Mucosa of gallbladder (tissue), 1 donor: Measurements from ENCODE around the gene WFDC5. TPM values are rescaled to one million over a fixed set of nuclear protein-coding genes. Genes with fewer than 3 reads are reported as not detected.
"Not testable (repeated sequence)": the region's sequence is repeated elsewhere in the genome, so short reads cannot be mapped to it uniquely, and the experiment has no call there.

Experiments used
- DNase-seq: peaks from one replicate; pipeline ENCODE4 v3.0.0-alpha.2; 2020; ENCODE audit warnings: low spot score
- total RNA-seq: library from RNA; stranded (reverse); gene quantifications from one replicate; pipeline ENCODE4 v1.2.1, GENCODE V29; 2021
- donor health status: DM: no; HTN: no; CAD: no.

WFDC5 gene
- total RNA-seq, 1 donor from 2014 or later: not detected

- no peak for DNase-seq
Observed at GRCh38 chr20:45087814-45088213, 27.2 kb downstream of the WFDC5 start.

GRCh38 chr20:45087097-45087790 lies 27.7 kb downstream of the WFDC5 start:
- no peak for DNase-seq

GRCh38 chr20:45085867-45086266 lies 29.1 kb downstream of the WFDC5 start:
- no peak for DNase-seq

GRCh38 chr20:45085289-45085688 lies 29.7 kb downstream of the WFDC5 start:
- DNase-seq: no peak

GRCh38 chr20:45083127-45083526 lies 31.8 kb downstream of the WFDC5 start:
- no peak for DNase-seq

GRCh38 chr20:45082468-45082867 lies 32.5 kb downstream of the WFDC5 start:
- no peak for DNase-seq

GRCh38 chr20:45080867-45081624 lies 33.9 kb downstream of the WFDC5 start:
- DNase-seq: no peak

- no peak for DNase-seq
Observed at GRCh38 chr20:45077559-45077958, 37.4 kb downstream of the WFDC5 start.

- no peak for DNase-seq
Observed at GRCh38 chr20:45073221-45073620, 41.8 kb downstream of the WFDC5 start.

- DNase-seq: no peak
Observed at GRCh38 chr20:45072066-45072465, 42.9 kb downstream of the WFDC5 start.

GRCh38 chr20:45070932-45071632 lies 43.9 kb downstream of the WFDC5 start:
- no peak for DNase-seq

GRCh38 chr20:45069261-45069660 lies 45.7 kb downstream of the WFDC5 start:
- DNase-seq: no peak

- no peak for DNase-seq
Observed at GRCh38 chr20:45067558-45067957, 47.4 kb downstream of the WFDC5 start.

GRCh38 chr20:45067087-45067486 lies 47.9 kb downstream of the WFDC5 start:
- DNase-seq: no peak

GRCh38 chr20:45066372-45066771 lies 48.6 kb downstream of the WFDC5 start:
- no peak for DNase-seq

- DNase-seq: no peak
Observed at GRCh38 chr20:45064812-45065211, 50.2 kb downstream of the WFDC5 start.

- DNase-seq: not testable (repeated sequence)
Observed at GRCh38 chr20:45063107-45063506, 51.9 kb downstream of the WFDC5 start.

GRCh38 chr20:45061244-45061643 lies 53.7 kb downstream of the WFDC5 start:
- no peak for DNase-seq

GRCh38 chr20:45060294-45060693 lies 54.7 kb downstream of the WFDC5 start:
- DNase-seq: no peak
